ENCODE measurements around the gene CACNA2D2.

DNA sequence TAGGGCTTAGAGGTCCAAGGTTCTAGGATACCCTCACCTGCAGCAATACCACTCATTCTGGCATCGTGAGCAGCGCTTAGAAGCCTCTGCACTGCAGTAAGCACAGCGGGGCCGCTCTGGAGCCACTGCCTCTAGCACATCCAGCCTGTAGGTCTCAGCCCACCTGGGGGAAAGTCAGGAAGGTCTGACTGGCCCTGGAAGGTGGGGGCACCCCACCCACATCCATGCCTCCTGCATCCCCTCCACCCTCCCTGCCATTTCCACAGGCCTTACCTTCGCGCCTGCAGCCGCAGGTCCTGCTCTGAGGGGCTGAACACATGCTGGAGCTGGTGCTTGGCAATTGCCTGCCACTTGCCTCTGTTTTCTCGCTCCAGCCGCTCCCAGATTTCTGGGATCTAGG is 161.9 kb downstream of the CACNA2D2 start:
- TF ChIP-seq NFRKB (IDR thresholded peaks at IDR 0.05) = no peak
- no peak for TF ChIP-seq ARNT (IDR thresholded peaks at IDR 0.05)
- no peak for TF ChIP-seq FOXA1 (IDR thresholded peaks at IDR 0.05)
- TF ChIP-seq SUZ12 (IDR thresholded peaks at IDR 0.05) = no peak
- no peak for TF ChIP-seq FOXK2 (IDR thresholded peaks at IDR 0.05)
- no peak for TF ChIP-seq TARDBP (IDR thresholded peaks at IDR 0.05)
- TF ChIP-seq, protein P1, sequence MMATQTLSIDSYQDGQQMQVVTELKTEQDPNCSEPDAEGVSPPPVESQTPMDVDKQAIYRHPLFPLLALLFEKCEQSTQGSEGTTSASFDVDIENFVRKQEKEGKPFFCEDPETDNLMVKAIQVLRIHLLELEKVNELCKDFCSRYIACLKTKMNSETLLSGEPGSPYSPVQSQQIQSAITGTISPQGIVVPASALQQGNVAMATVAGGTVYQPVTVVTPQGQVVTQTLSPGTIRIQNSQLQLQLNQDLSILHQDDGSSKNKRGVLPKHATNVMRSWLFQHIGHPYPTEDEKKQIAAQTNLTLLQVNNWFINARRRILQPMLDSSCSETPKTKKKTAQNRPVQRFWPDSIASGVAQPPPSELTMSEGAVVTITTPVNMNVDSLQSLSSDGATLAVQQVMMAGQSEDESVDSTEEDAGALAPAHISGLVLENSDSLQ (IDR thresholded peaks at IDR 0.05) = no peak
- TF ChIP-seq FOXM1 (IDR thresholded peaks at IDR 0.05; ENCODE audit: borderline replicate concordance) = no peak

All from HEK293T (cell line).